Right lobe of liver (tissue), 6 donors: ENCODE data around the gene CBLC. TPM values are rescaled to one million over a fixed set of nuclear protein-coding genes. Genes with fewer than 3 reads are reported as not detected.
A peak's percentile ranks its signal among the peaks of the same experiment; 100 is the strongest.

Experiments
- ATAC-seq, 4 donors: fragments of 200-7000 bp; cut with Tn5 transposase; one replicate each; pipeline ENCODE4 v1.9.1; 2020; ENCODE audit warnings: mild to moderate bottlenecking in 4 of 4, moderate library complexity in 4 of 4
- DNase-seq, 3 donors: peaks; one replicate each; pipeline ENCODE4 v3.0.0-alpha.2; 2020
- H3K27ac ChIP-seq, 3 donors: fragments of 200-600 bp; one replicate each; pipeline ENCODE4 v1.8.0; 2022
- H3K27me3 ChIP-seq, 2 donors: fragments of 200-600 bp; one replicate each; pipeline ENCODE4 v1.8.0; 2022
- H3K36me3 ChIP-seq, 4 donors: fragments of 200-600 bp; sonication (generic) in 1 of 4; one replicate each; pipeline versions ENCODE4 v1.5.1 to v1.8.0; 2017 to 2022; ENCODE audit warnings: control low read depth in 1 of 4
- H3K4me1 ChIP-seq, 4 donors: fragments of 200-600 bp; sonication (generic) in 1 of 4; one replicate each; pipeline versions ENCODE4 v1.5.1 to v1.8.0; 2017 to 2022; ENCODE audit warnings: control low read depth in 1 of 4
- H3K4me3 ChIP-seq, 3 donors: fragments of 200-600 bp; one replicate each; pipeline ENCODE4 v1.8.0; 2022
- H3K9me3 ChIP-seq, 4 donors: fragments of 200-600 bp; sonication (generic) in 1 of 4; one replicate each; pipeline versions ENCODE4 v1.5.1 to v1.8.0; 2017 to 2022; ENCODE audit warnings: control low read depth in 1 of 4
- POLR2A ChIP-seq: fragments of 450-650 bp; IDR thresholded peaks from one replicate; pipeline ENCODE4 v1.6.1; 2017; ENCODE audit warnings: antibody characterized with exemption, mild to moderate bottlenecking
- WGBS: methylation state at CpG from one replicate; pipeline ENCODE4 v1.1.6; 2018; ENCODE audit warnings: low coverage, low lambda C conversion rate; ENCODE audit not compliant: insufficient coverage; ENCODE audit errors: missing lambda C conversion rate; 5-methylcytosine and 5-hydroxymethylcytosine counted together
- intact Hi-C, 2 donors: fragments of 100-400 bp; cut with DNase I; formaldehyde crosslinking; loops; one replicate each; pipeline versions ENCODE4 v1.11.2 to v1.14.1; 2022
- total RNA-seq, 6 experiments: library from RNA; depleted of rRNA in 2 of 6; stranded (reverse); fragments of >200 nt in 2 of 6; fragmentation: NEBNext Ultra II Directional in 3 of 6; extraction: Animal tissue kit (Norgen Biotek cat#: 25700) in 3 of 6; gene quantifications; one replicate each; pipeline versions ENCODE4 v1.1.0 to v1.2.4, GENCODE V29; 2016 to 2023
- TF ChIP-seq, protein P1 (sequence below), 4 donors: fragments of 200-600 bp in 3 of 4; fragments of 450-650 bp in 1 of 4; IDR thresholded peaks; one replicate each; pipeline versions ENCODE4 v1.5.1 to v1.8.0; 2016 to 2022; ENCODE audit warnings: antibody characterized with exemption in 4 of 4, mild to moderate bottlenecking in 2 of 4
- donor health status: DM: no; HTN: yes; CAD: no.
- donor health status: DM: no; HTN: no; CAD: no.
- donor health status: DM: no; HTN: no; CAD: no.
- donor health status: DM: no; HTN: yes; CAD: no.
- donor health status: DM: no; HTN: yes; CAD: no.

The CBLC gene
- total RNA-seq, 6 experiments from 2014 or later = 9.8 to 19.4 (median 15.6) TPM

GRCh38 chr19:44813841-44814470 is 36.3 kb downstream of the CBLC start:
- Histone ChIP-seq H3K27ac (no peak overlapping the region), H3K27me3 (no peaks in the 10 kb centered on the region), H3K9me3 (no peaks in the 10 kb centered on the region), H3K36me3 (no peaks in the 10 kb centered on the region), H3K4me1 (peaks cover 0 to 9% (median 4%) of the 10 kb centered on the region in 4 donors), H3K4me3 (no peak overlapping the region)
- no peak for DNase-seq
- intact Hi-C loops = no loop called here
- TF ChIP-seq, protein P1, sequence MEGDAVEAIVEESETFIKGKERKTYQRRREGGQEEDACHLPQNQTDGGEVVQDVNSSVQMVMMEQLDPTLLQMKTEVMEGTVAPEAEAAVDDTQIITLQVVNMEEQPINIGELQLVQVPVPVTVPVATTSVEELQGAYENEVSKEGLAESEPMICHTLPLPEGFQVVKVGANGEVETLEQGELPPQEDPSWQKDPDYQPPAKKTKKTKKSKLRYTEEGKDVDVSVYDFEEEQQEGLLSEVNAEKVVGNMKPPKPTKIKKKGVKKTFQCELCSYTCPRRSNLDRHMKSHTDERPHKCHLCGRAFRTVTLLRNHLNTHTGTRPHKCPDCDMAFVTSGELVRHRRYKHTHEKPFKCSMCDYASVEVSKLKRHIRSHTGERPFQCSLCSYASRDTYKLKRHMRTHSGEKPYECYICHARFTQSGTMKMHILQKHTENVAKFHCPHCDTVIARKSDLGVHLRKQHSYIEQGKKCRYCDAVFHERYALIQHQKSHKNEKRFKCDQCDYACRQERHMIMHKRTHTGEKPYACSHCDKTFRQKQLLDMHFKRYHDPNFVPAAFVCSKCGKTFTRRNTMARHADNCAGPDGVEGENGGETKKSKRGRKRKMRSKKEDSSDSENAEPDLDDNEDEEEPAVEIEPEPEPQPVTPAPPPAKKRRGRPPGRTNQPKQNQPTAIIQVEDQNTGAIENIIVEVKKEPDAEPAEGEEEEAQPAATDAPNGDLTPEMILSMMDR (IDR thresholded peaks at IDR 0.05) = no peak
- TF ChIP-seq POLR2A = no peak
- 83% methylated on average over 15 of the region's 16 CpGs for WGBS
- ATAC-seq = no peak

- Histone ChIP-seq H3K4me1 (peaks cover 0 to 9% (median 4%) of the 10 kb centered on the region in 4 donors), H3K4me3 (no peak overlapping the region), H3K27ac (no peak overlapping the region), H3K27me3 (no peaks in the 10 kb centered on the region), H3K36me3 (no peaks in the 10 kb centered on the region), H3K9me3 (no peaks in the 10 kb centered on the region)
- TF ChIP-seq POLR2A = no peak
- TF ChIP-seq, protein P1 (IDR thresholded peaks at IDR 0.05) = no peak
- intact Hi-C loops = no loop called here
- no peak for DNase-seq
- 80% methylated on average over 2 of the region's 17 CpGs for WGBS
- ATAC-seq = peak; percentile 28 to 70 (median 37)
Observed at GRCh38 chr19:44814517-44814916, 36.8 kb downstream of the CBLC start.

- no peak for TF ChIP-seq POLR2A
- TF ChIP-seq, protein P1 (IDR thresholded peaks at IDR 0.05) = no peak
- no peaks in the 10 kb centered on the region for H3K9me3 ChIP-seq
- no CpG with 5 or more reads among the region's 2 CpGs for whole genome bisulfite sequencing
- DNase-seq (no peak), ATAC-seq (no peak)
- H3K27ac ChIP-seq = no peak overlapping the region
- no peaks in the 10 kb centered on the region for H3K36me3 ChIP-seq
- H3K4me3 ChIP-seq = no peak overlapping the region
- H3K27me3 ChIP-seq = no peaks in the 10 kb centered on the region
- intact Hi-C loops = no loop called here
- H3K4me1 ChIP-seq = peaks cover 0 to 9% (median 4%) of the 10 kb centered on the region in 4 donors
Observed at GRCh38 chr19:44816301-44816700, 38.6 kb downstream of the CBLC start.

DNA sequence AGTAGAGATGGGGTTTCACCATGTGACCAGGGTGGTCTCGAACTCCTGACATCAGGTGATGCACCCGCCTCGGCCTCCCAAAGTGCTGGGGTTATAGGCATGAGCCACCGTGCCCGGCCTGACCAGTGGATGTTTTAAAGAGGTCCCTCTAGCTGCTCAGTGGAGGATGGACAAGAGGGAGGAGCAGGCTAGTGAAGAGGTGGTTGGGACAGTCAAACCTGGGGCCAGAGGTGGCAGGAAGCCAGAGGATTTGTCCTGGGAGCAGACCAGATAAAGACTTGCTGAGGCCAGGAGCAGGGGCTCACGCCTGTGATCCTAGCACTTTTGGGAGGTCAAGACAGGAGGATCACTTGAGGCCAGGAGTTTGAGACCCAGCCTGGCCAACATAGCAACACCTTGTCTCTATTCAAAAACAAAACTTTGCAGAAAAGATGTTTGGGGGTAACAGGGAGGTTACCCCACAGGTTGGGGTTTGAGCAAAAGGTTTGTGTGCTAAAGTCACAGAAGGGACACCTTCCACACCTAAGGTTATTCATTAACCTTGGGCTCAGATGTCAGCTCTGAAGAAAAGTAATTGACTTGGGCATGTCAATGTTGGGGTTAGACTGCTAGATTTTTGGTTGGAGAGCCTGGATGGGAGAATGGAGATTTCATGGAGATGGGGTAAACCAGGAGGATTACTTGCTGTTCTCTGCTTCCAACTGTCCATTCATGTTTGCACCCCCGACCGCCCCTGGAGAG is 40.2 kb downstream of the CBLC start:
- Histone ChIP-seq H3K4me1 (peaks cover 0 to 9% (median 4%) of the 10 kb centered on the region in 4 donors), H3K27ac (no peak overlapping the region), H3K36me3 (no peaks in the 10 kb centered on the region), H3K4me3 (no peak overlapping the region), H3K27me3 (no peaks in the 10 kb centered on the region), H3K9me3 (no peaks in the 10 kb centered on the region)
- TF ChIP-seq, protein P1 (IDR thresholded peaks at IDR 0.05) = no peak
- no peak for TF ChIP-seq POLR2A
- ATAC-seq (peak in 1 of 4 donors; percentile 46), DNase-seq (peak in 2 of 3 donors; percentile 58 to 66)
- WGBS = 92% methylated on average over 2 of the region's 8 CpGs
- intact Hi-C loops = no loop called here
